ENCODE data around the gene TRIM4. TPM values are rescaled to one million over a fixed set of nuclear protein-coding genes. Genes with fewer than 3 reads are reported as not detected.

Gene TRIM4
- total RNA-seq, 1 donor from 2014 or later = 22.8 TPM

DNA sequence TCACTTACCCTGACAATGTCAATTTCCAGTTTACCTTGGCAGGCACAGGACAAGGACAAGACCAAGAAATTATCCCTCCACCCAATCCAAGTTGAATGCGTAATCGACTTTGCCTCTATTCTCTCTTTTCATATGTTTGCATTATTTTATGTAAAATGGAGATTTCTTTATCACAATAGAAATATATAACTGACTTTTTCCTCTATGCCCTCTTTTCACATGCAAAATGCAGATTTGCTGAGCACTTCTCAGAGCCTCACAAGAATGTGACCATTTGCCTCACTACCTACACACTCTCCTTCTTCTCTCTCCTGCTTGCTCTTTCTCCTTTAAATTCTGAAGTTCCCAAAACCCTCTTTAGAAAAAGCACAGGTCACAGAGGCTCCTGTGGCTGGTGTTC, 76.4 kb downstream of the TRIM4 start:
- no peak for DNase-seq

Small RNA genes lying within 50 kb of the gene (small RNA-seq; reads per million reads assigned to genes)
- gene AC011904.1 (ENCODE audit: low replicate concordance) (not detected), gene CYP3A52P (ENCODE audit: low replicate concordance) (not detected), gene RF00019 (ENCODE audit: low replicate concordance) (not detected), gene RF00561 (ENCODE audit: low replicate concordance) (not detected)

Other genes with a start within 250 kb of the TRIM4 start
- gene CYP3A5, start 239.5 kb downstream of the TRIM4 start, total RNA-seq = 38.5 TPM
- 0.21 TPM for gene CYP3A7, start 184.3 kb downstream of the TRIM4 start, total RNA-seq
- gene CYP3A4, start 135.3 kb downstream of the TRIM4 start, total RNA-seq = not detected
- gene CYP3A43, start 91.5 kb downstream of the TRIM4 start, total RNA-seq = not detected
- gene OR2AE1, start 42.5 kb downstream of the TRIM4 start, total RNA-seq = not detected
- gene GJC3, start 10.1 kb upstream of the TRIM4 start, total RNA-seq = not detected
- gene AZGP1, start 56.5 kb upstream of the TRIM4 start, total RNA-seq = 51.0 TPM
- gene ZKSCAN1, start 96.1 kb upstream of the TRIM4 start, total RNA-seq = 51.4 TPM
- gene ZSCAN21, start 130.2 kb upstream of the TRIM4 start, total RNA-seq = 18.9 TPM
- gene ZNF3, start 162.2 kb upstream of the TRIM4 start, total RNA-seq = 28.0 TPM
- gene COPS6, start 169.4 kb upstream of the TRIM4 start, total RNA-seq = 50.4 TPM
- gene MCM7, start 181.9 kb upstream of the TRIM4 start, total RNA-seq = 53.0 TPM
- gene AP4M1, start 182.1 kb upstream of the TRIM4 start, total RNA-seq = 19.7 TPM
- 38.6 TPM for gene TAF6, start 199.8 kb upstream of the TRIM4 start, total RNA-seq
- gene CNPY4, start 200.1 kb upstream of the TRIM4 start, total RNA-seq = 24.4 TPM
- gene MBLAC1, start 207.4 kb upstream of the TRIM4 start, total RNA-seq = 0.82 TPM
- gene LAMTOR4, start 229.4 kb upstream of the TRIM4 start, total RNA-seq = 57.7 TPM
- gene TRAPPC14, start 239.2 kb upstream of the TRIM4 start, total RNA-seq = 4.5 TPM
- gene GAL3ST4, start 249.1 kb upstream of the TRIM4 start, total RNA-seq = 9.2 TPM

Data from tongue (tissue), 3 donors.